GM12892 (cell line): ENCODE measurements around the gene SEC23IP.

Source experiments
- POLR2A ChIP-seq: IDR thresholded peaks from 2 replicates; pipeline ENCODE4 v1.6.1; 2011; ENCODE audit warnings: low read depth, low read length, control low read depth
- POLR2AphosphoS5 ChIP-seq: IDR thresholded peaks from 2 replicates; pipeline ENCODE4 v1.6.1; 2011; ENCODE audit warnings: low read depth, low read length, control low read depth
- TAF1 ChIP-seq: IDR thresholded peaks from 2 replicates; pipeline ENCODE4 v1.6.1; 2011; ENCODE audit warnings: low read depth, mild to moderate bottlenecking, control low read depth, low read length, borderline replicate concordance

DNA sequence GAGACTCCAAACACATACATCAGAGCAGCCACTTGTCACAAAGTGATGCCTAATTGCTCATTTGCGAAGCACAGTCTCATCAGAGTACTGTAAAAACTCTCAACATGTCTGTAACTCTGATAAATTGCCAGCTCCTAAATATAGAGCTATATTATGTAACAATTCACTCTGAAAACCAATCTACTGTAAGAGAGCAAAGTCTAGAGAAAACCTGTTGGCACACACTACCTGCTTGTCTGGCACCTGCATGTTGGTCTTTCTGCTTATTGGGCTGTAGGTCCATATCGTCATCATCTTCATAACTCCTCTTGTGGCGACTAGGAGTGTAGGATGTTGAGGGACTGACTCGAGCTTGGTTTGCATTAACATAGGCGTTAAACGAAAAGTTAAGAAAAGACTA lies 39.7 kb upstream of the SEC23IP start:
- no peak for TF ChIP-seq POLR2AphosphoS5
- TF ChIP-seq TAF1: no peak
- TF ChIP-seq POLR2A: no peak
